Caco-2 (cell line): Measurements from ENCODE around the gene GRIK3. TPM values are rescaled to one million over a fixed set of nuclear protein-coding genes. Genes with fewer than 3 reads are reported as not detected.

Source experiments
- BruUV-seq: library from RNA; stranded (reverse); fragments of 400-500 nt; replicated peaks from 2 replicates; lab custom pipeline; 2021; lab: Mats Ljungman, UMichigan
- CTCF ChIA-PET: fragments of 300-600 bp; sonication (Branson Sonifier 250); formaldehyde crosslinking; loops from one replicate; lab custom pipeline; 2022; ENCODE audit warnings: antibody characterized with exemption; lab: Charles Lee
- POLR2A ChIA-PET: fragments of 300-600 bp; sonication (Branson Sonifier 250); formaldehyde crosslinking; loops from one replicate; lab custom pipeline; 2022; ENCODE audit warnings: antibody characterized with exemption; lab: Charles Lee
- DNase-seq, 2 experiments: peaks; one replicate each; pipeline versions ENCODE4 v3.0.0 to v3.0.0-alpha.2; 2020 to 2022
- H3K27me3 ChIP-seq: replicated peaks from 2 replicates; pipeline ENCODE4 v1.6.0; 2011; ENCODE audit warnings: low read length; ENCODE audit not compliant: control insufficient read depth, insufficient read depth
- H3K36me3 ChIP-seq: 2 replicates; pipeline ENCODE4 v1.5.1; 2011; ENCODE audit warnings: low read length; ENCODE audit not compliant: control insufficient read depth, insufficient read depth
- H3K4me1 ChIP-seq: fragments of 250-450 bp; sonication (Bioruptor Pico); 2 replicates; pipeline ENCODE4 v1.5.1; 2020; ENCODE audit warnings: mild to moderate bottlenecking
- H3K4me3 ChIP-seq: 2 replicates; pipeline ENCODE4 v1.5.1; 2011; ENCODE audit warnings: low read depth, mild to moderate bottlenecking, control low read depth, low read length
- H3K9me3 ChIP-seq: fragments of 250-450 bp; sonication (Bioruptor Pico); 2 replicates; pipeline ENCODE4 v1.5.1; 2020; ENCODE audit warnings: mild to moderate bottlenecking, moderate library complexity
- H3K27ac Mint-ChIP-seq: one replicate; pipeline ENCODE4 v1.8.0; 2022; ENCODE audit warnings: mixed read lengths; ENCODE audit not compliant: unreplicated experiment
- H3K27me3 Mint-ChIP-seq: one replicate; pipeline ENCODE4 v1.8.0; 2022; ENCODE audit warnings: mixed read lengths; ENCODE audit not compliant: insufficient read depth, unreplicated experiment
- H3K36me3 Mint-ChIP-seq: one replicate; pipeline ENCODE4 v1.8.0; 2022; ENCODE audit warnings: mild to moderate bottlenecking, mixed read lengths; ENCODE audit not compliant: insufficient read depth, unreplicated experiment
- H3K4me1 Mint-ChIP-seq: one replicate; pipeline ENCODE4 v1.8.0; 2022; ENCODE audit warnings: low read depth, mixed read lengths; ENCODE audit not compliant: unreplicated experiment
- H3K4me3 Mint-ChIP-seq: one replicate; pipeline ENCODE4 v1.8.0; 2022; ENCODE audit warnings: mild to moderate bottlenecking, moderate library complexity, mixed read lengths; ENCODE audit not compliant: unreplicated experiment
- H3K9me3 Mint-ChIP-seq: one replicate; pipeline ENCODE4 v1.8.0; 2022; ENCODE audit warnings: mixed read lengths; ENCODE audit not compliant: unreplicated experiment
- intact Hi-C: fragments of 100-400 bp; cut with micrococcal nuclease; formaldehyde crosslinking; loops from one replicate; pipeline ENCODE4 v1.10.0; 2022; ENCODE audit not compliant: unreplicated experiment
- total RNA-seq: library from RNA; stranded (reverse); gene quantifications from 2 replicates; pipeline ENCODE4 v1.2.3, GENCODE V29; 2022
- TF ChIP-seq, protein P1 (sequence below), 2 experiments: fragments of 200-600 bp in 1 of 2; IDR thresholded peaks; 1 replicate in 1 of 2; 2 replicates in 1 of 2; pipeline versions ENCODE4 v1.5.1 to v1.8.0; 2011 to 2022; ENCODE audit warnings: antibody characterized with exemption in 1 of 2, control low read depth in 1 of 2, inconsistent platforms in 1 of 2, low read depth in 1 of 2, low read length in 1 of 2, mild to moderate bottlenecking in 1 of 2, moderate library complexity in 1 of 2; ENCODE audit not compliant: insufficient read depth in 1 of 2, severe bottlenecking in 1 of 2, unreplicated experiment in 1 of 2

GRIK3 gene
- total RNA-seq, 1 experiment from 2014 or later: not detected

DNA sequence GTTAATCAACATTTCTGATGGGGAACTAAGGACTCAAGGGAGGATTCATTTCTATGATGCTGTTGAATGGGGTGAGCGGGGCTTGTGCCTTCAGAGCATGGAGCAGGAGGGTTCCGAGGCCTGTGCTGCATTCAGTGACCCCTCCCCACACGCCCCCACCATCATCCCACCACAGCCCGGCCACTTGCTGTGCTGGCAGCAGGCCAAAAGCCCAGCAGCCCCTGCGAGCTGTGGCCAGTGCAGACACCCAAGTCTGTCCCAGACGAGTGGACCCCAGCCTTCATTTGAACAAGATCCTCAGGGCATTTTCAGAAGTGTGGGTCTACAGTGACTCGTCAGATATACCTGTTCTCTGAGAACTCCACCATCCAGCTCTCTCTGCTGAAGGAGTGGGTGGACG is 242.0 kb downstream of the GRIK3 start:
- Mint-ChIP-seq H3K36me3 (no peaks in the 10 kb centered on the region), H3K27me3 (peaks cover 2% of the 10 kb centered on the region), H3K4me3 (no peak overlapping the region), H3K9me3 (no peaks in the 10 kb centered on the region), H3K4me1 (no peaks in the 10 kb centered on the region), H3K27ac (no peak overlapping the region)
- CTCF ChIA-PET: no interaction called here
- intact Hi-C loops: no loop called here
- TF ChIP-seq, protein P1, sequence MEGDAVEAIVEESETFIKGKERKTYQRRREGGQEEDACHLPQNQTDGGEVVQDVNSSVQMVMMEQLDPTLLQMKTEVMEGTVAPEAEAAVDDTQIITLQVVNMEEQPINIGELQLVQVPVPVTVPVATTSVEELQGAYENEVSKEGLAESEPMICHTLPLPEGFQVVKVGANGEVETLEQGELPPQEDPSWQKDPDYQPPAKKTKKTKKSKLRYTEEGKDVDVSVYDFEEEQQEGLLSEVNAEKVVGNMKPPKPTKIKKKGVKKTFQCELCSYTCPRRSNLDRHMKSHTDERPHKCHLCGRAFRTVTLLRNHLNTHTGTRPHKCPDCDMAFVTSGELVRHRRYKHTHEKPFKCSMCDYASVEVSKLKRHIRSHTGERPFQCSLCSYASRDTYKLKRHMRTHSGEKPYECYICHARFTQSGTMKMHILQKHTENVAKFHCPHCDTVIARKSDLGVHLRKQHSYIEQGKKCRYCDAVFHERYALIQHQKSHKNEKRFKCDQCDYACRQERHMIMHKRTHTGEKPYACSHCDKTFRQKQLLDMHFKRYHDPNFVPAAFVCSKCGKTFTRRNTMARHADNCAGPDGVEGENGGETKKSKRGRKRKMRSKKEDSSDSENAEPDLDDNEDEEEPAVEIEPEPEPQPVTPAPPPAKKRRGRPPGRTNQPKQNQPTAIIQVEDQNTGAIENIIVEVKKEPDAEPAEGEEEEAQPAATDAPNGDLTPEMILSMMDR (IDR thresholded peaks at IDR 0.05; ENCODE audit: insufficient read depth in 1 of 2, low read depth in 1 of 2, low read length in 1 of 2, severe bottlenecking in 1 of 2, unreplicated experiment in 1 of 2): no peak
- Histone ChIP-seq H3K9me3 (no peaks in the 10 kb centered on the region), H3K4me1 (no peaks in the 10 kb centered on the region), H3K4me3 (no peak overlapping the region), H3K27me3 (no peaks in the 10 kb centered on the region), H3K36me3 (no peaks in the 10 kb centered on the region)
- BruUV-seq: no TSS peak
- no peak for DNase-seq
- POLR2A ChIA-PET: no interaction called here

DNA sequence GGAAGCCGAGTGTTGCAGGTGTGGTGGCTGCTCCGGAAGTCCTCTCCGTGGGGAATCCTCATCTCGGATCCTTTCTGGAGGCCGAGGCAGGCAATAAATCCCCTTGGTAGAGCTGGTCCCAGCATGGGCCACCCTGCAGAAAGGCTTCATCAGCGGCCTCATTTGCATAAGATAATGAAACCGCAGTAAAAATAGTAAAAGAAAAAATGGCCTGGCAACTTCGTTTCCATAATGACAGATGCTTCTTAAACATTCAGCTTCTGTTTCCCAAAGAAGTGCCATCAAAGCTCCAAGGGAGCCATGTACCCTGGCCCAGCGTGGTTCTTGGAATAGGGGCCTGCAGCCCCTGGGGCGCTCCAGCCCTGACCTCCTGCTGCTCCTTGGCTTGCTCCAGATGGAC is 244.1 kb downstream of the GRIK3 start:
- Mint-ChIP-seq H3K9me3 (no peaks in the 10 kb centered on the region), H3K27me3 (peaks cover 2% of the 10 kb centered on the region), H3K4me3 (no peak overlapping the region), H3K36me3 (no peaks in the 10 kb centered on the region), H3K4me1 (no peaks in the 10 kb centered on the region), H3K27ac (no peak overlapping the region)
- no peak overlapping the region for H3K4me3 ChIP-seq
- no peaks in the 10 kb centered on the region for H3K9me3 ChIP-seq
- no TSS peak for BruUV-seq
- POLR2A ChIA-PET: no interaction called here
- intact Hi-C loops: no loop called here
- CTCF ChIA-PET: no interaction called here
- no peaks in the 10 kb centered on the region for H3K4me1 ChIP-seq
- no peak for DNase-seq
- TF ChIP-seq, protein P1 (IDR thresholded peaks at IDR 0.05; ENCODE audit: insufficient read depth in 1 of 2, low read depth in 1 of 2, low read length in 1 of 2, severe bottlenecking in 1 of 2, unreplicated experiment in 1 of 2): no peak
- no peaks in the 10 kb centered on the region for H3K27me3 ChIP-seq
- no peaks in the 10 kb centered on the region for H3K36me3 ChIP-seq

DNA sequence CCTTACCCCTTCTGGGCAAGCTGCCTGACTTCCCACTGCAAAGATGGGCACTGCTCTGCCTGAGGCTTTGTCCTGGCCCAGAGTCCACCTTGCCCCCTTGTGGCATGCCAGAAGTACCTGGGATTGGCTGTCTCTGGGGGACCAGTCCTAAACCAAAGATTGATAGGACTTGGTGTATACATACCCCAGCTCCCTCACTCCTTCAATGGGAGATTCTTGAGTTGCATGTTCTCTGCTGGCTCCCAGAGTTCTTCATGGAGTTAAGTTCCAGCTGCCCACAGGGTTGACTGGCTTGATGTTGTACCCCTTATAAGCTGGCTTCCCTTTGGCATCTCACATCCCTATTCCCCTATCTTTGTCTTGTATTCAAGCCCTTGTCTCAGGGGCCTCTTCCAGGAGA is 244.8 kb downstream of the GRIK3 start:
- no peaks in the 10 kb centered on the region for H3K36me3 ChIP-seq
- no peaks in the 10 kb centered on the region for H3K4me1 ChIP-seq
- intact Hi-C loops: no loop called here
- Mint-ChIP-seq H3K4me3 (no peak overlapping the region), H3K9me3 (no peaks in the 10 kb centered on the region), H3K4me1 (no peaks in the 10 kb centered on the region), H3K27me3 (peaks cover 2% of the 10 kb centered on the region), H3K27ac (no peak overlapping the region), H3K36me3 (no peaks in the 10 kb centered on the region)
- BruUV-seq: no TSS peak
- H3K9me3 ChIP-seq: no peaks in the 10 kb centered on the region
- ChIA-PET POLR2A (no interaction called here), CTCF (no interaction called here)
- TF ChIP-seq, protein P1 (IDR thresholded peaks at IDR 0.05; ENCODE audit: insufficient read depth in 1 of 2, low read depth in 1 of 2, low read length in 1 of 2, severe bottlenecking in 1 of 2, unreplicated experiment in 1 of 2): no peak
- DNase-seq: no peak
- no peak overlapping the region for H3K4me3 ChIP-seq
- H3K27me3 ChIP-seq: no peaks in the 10 kb centered on the region
